Kidney (tissue), 14 donors: ENCODE results near the gene ZNF584. TPM values are rescaled to one million over a fixed set of nuclear protein-coding genes. Genes with fewer than 3 reads are reported as not detected.

Experiments used
- DNase-seq, 5 donors: peaks; one replicate each; pipeline ENCODE4 v3.0.0-alpha.2; 2013 to 2020
- FAIRE-seq: peaks from 2 replicates; lab custom pipeline; 2012; peaks lifted over from hg19 to GRCh38; lab: Jason Lieb, UNC
- H3K27ac ChIP-seq, 2 donors: one replicate each; pipeline ENCODE4 v1.7.0; 2013; ENCODE audit warnings: low read depth in 2 of 2, low read length in 2 of 2, inconsistent platforms in 1 of 2
- H3K27me3 ChIP-seq: one replicate; pipeline ENCODE4 v1.7.1; 2013; ENCODE audit warnings: low read length, inconsistent platforms; ENCODE audit not compliant: control insufficient read depth, insufficient read depth
- H3K36me3 ChIP-seq, 3 donors: one replicate each; pipeline versions ENCODE4 v1.7.0 to v1.7.1; 2013; ENCODE audit warnings: low read length in 3 of 3, control low read depth in 1 of 3, inconsistent platforms in 1 of 3; ENCODE audit not compliant: insufficient read depth in 3 of 3, control insufficient read depth in 2 of 3
- H3K4me1 ChIP-seq, 3 donors: one replicate each; pipeline versions ENCODE4 v1.7.0 to v1.7.1; 2013; ENCODE audit warnings: low read length in 3 of 3, inconsistent platforms in 1 of 3, low read depth in 1 of 3; ENCODE audit not compliant: control insufficient read depth in 2 of 3, insufficient read depth in 2 of 3
- H3K4me3 ChIP-seq, 3 donors: one replicate each; pipeline versions ENCODE4 v1.7.0 to v1.8.1; 2013; ENCODE audit warnings: low read length in 3 of 3, control low read depth in 1 of 3, inconsistent platforms in 1 of 3
- H3K9ac ChIP-seq, 3 donors: one replicate each; pipeline versions ENCODE4 v1.7.0 to v1.7.1; 2013; ENCODE audit warnings: low read length in 3 of 3, control low read depth in 1 of 3, inconsistent platforms in 1 of 3
- H3K9me3 ChIP-seq, 3 donors: one replicate each; pipeline versions ENCODE4 v1.7.0 to v1.7.1; 2013; ENCODE audit warnings: low read length in 3 of 3, control low read depth in 1 of 3, inconsistent platforms in 1 of 3; ENCODE audit not compliant: control insufficient read depth in 2 of 3, insufficient read depth in 1 of 3
- intact Hi-C: fragments of 100-400 bp; cut with DNase I; formaldehyde crosslinking; loops from one replicate; pipeline ENCODE4 v1.11.1; 2022
- polyA plus RNA-seq: library from polyadenylated mRNA; stranded (reverse); fragments of 350-450 nt; fragmentation: Illumina TruSeq; extraction: RNeasy Lipid Tissue Mini Kit (QIAGEN cat#74804); gene quantifications from one replicate; pipeline ENCODE4 v1.2.3, GENCODE V29; 2014; ENCODE audit warnings: low read depth, low replicate concordance; ENCODE audit not compliant: insufficient read depth
- total RNA-seq: library from RNA; stranded (reverse); fragmentation: NEBNext Ultra II Directional; extraction: Animal tissue kit (Norgen Biotek cat#: 25700); gene quantifications from one replicate; pipeline ENCODE4 v1.2.1, GENCODE V29; 2021
- TF ChIP-seq, protein P1 (sequence below): IDR thresholded peaks from 3 replicates; pipeline ENCODE4 v1.5.1; 2012; ENCODE audit warnings: mild to moderate bottlenecking, moderate library complexity, borderline replicate concordance; ENCODE audit not compliant: insufficient read depth; ENCODE audit errors: extremely low read depth
- donor health status: control.
- donor health status: control.
- donor health status: control.
- donor health status: control.
- donor health status: control.
- donor health status: DM: yes; HTN: yes; CAD: no.
- donor health status: Normal renal cell carcinoma (clear cell type).

The ZNF584 gene
- total and polyA plus RNA-seq, 2 donors from 2014 or later: 6.2 to 13.0 TPM

DNA sequence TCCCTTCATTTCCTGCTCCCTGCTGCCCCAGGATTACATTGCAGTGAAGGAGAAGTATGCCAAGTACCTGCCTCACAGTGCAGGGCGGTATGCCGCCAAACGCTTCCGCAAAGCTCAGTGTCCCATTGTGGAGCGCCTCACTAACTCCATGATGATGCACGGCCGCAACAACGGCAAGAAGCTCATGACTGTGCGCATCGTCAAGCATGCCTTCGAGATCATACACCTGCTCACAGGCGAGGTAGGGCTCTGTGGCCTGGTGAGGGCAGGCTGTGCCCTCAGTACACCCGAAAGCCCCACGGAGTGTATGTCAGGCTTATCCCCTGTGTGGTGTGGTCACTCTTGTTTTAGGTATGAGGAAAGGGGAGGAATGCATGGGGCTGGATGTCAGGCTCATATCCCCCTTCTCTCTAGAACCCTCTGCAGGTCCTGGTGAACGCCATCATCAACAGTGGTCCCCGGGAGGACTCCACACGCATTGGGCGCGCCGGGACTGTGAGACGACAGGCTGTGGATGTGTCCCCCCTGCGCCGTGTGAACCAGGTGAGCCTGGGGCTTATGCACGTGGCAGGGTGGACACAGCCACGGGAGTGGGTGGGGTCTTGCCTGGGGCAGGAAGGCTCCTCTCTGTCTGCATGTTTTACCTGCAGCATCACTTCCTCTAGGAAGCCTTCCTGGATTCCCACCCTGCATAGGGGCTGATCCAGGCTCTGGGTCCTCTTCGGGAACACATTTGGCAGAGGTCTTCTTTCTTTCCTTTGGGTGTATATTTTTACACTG lies 15.3 kb upstream of the ZNF584 start:
- no peaks in the 10 kb centered on the region for H3K9me3 ChIP-seq
- DNase-seq: peak in 1 of 5 donors; percentile 51
- TF ChIP-seq, protein P1, sequence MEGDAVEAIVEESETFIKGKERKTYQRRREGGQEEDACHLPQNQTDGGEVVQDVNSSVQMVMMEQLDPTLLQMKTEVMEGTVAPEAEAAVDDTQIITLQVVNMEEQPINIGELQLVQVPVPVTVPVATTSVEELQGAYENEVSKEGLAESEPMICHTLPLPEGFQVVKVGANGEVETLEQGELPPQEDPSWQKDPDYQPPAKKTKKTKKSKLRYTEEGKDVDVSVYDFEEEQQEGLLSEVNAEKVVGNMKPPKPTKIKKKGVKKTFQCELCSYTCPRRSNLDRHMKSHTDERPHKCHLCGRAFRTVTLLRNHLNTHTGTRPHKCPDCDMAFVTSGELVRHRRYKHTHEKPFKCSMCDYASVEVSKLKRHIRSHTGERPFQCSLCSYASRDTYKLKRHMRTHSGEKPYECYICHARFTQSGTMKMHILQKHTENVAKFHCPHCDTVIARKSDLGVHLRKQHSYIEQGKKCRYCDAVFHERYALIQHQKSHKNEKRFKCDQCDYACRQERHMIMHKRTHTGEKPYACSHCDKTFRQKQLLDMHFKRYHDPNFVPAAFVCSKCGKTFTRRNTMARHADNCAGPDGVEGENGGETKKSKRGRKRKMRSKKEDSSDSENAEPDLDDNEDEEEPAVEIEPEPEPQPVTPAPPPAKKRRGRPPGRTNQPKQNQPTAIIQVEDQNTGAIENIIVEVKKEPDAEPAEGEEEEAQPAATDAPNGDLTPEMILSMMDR: no peak
- peaks cover 2% of the 10 kb centered on the region for H3K27me3 ChIP-seq
- H3K36me3 ChIP-seq: peaks cover 2 to 39% (median 13%) of the 10 kb centered on the region in 3 donors
- peaks cover 2 to 3% (median 2%) of the 10 kb centered on the region in 3 donors for H3K4me1 ChIP-seq
- no peak overlapping the region for H3K4me3 ChIP-seq
- H3K9ac ChIP-seq: no peak overlapping the region
- intact Hi-C loops: no loop called here
- H3K27ac ChIP-seq: no peak overlapping the region
- FAIRE-seq: no peak

DNA sequence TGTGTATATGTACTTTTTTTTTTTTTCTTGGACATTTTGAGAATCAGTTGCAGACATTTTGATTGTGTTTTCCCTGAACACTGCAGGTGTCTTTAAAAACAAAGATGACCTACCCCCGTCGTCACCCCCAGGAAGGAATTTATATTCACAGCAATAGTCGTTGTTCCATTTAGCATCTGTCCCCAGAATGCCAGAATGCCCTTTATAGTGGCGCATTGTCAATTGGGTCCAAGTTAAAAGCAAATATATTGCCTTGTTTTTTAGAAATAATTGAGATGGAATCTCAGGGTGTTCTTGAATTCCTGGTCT lies 14.8 kb upstream of the ZNF584 start:
- peaks cover 0 to 2% (median 0%) of the 10 kb centered on the region in 3 donors for H3K4me1 ChIP-seq
- no peak overlapping the region for H3K4me3 ChIP-seq
- no peaks in the 10 kb centered on the region for H3K9me3 ChIP-seq
- no peak overlapping the region for H3K27ac ChIP-seq
- H3K9ac ChIP-seq: no peak overlapping the region
- peaks cover 2% of the 10 kb centered on the region for H3K27me3 ChIP-seq
- TF ChIP-seq, protein P1: no peak
- intact Hi-C loops: no loop called here
- no peak for FAIRE-seq
- peaks cover 0 to 35% (median 13%) of the 10 kb centered on the region in 3 donors for H3K36me3 ChIP-seq
- DNase-seq: no peak

DNA sequence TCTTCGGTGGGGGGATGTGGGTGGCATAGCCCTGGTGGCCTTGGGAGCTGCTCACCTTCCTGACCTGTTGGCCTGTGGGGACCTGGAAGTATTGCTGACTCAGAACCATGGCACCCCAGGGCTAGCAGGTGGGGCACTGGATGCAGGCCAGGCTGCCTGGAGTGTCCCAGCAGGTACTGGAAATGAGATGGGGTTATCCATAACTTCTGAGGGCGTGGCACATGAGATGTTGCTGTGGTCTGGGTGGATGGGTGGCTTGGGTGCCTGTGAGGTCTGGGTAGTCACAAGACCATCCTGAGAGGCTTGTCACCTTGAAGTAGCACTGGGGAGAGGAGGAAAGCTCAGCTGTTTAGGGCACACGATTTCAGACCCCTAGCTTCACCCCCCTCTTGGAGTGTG lies 13.6 kb upstream of the ZNF584 start:
- TF ChIP-seq, protein P1: no peak
- Histone ChIP-seq H3K4me1 (peaks cover 0 to 2% (median 0%) of the 10 kb centered on the region in 3 donors), H3K4me3 (no peak overlapping the region), H3K27ac (no peak overlapping the region), H3K9ac (no peak overlapping the region), H3K9me3 (no peaks in the 10 kb centered on the region), H3K27me3 (peaks cover 2% of the 10 kb centered on the region), H3K36me3 (peaks cover 0 to 29% (median 13%) of the 10 kb centered on the region in 3 donors)
- no peak for FAIRE-seq
- peak in 1 of 5 donors; percentile 58 for DNase-seq
- intact Hi-C loops: no loop called here
